PFSK-1 (cell line): ENCODE data around the gene OR51F2.

ENCODE experiments used
- FOXP2 ChIP-seq: optimal IDR thresholded peaks from 2 replicates; pipeline ENCODE3; 2011; ENCODE audit warnings: borderline replicate concordance, control low read depth, inconsistent platforms; ENCODE audit not compliant: insufficient read depth; ENCODE audit errors: extremely low read length, extremely low read depth
- POLR2AphosphoS5 ChIP-seq: IDR thresholded peaks from 2 replicates; pipeline ENCODE4 v1.6.1; 2012; ENCODE audit warnings: low read depth, mild to moderate bottlenecking, control low read depth, low read length, moderate library complexity
- REST ChIP-seq, 2 experiments: IDR thresholded peaks; 2 replicates each; pipeline versions ENCODE4 v1.6.1 to v1.8.0; 2011 to 2012; ENCODE audit warnings: low read depth in 2 of 2, low read length in 2 of 2, control low read depth in 1 of 2, inconsistent platforms in 1 of 2, mild to moderate bottlenecking in 1 of 2, moderate library complexity in 1 of 2; ENCODE audit not compliant: insufficient read depth in 1 of 2
- SIN3A ChIP-seq: IDR thresholded peaks from 2 replicates; pipeline ENCODE4 v1.6.1; 2012; ENCODE audit warnings: mild to moderate bottlenecking, low read length, moderate library complexity, borderline replicate concordance; ENCODE audit not compliant: insufficient read depth
- TAF1 ChIP-seq: IDR thresholded peaks from 2 replicates; pipeline ENCODE4 v1.6.1; 2012; ENCODE audit warnings: low read length, control low read depth, borderline replicate concordance; ENCODE audit not compliant: insufficient read depth

Gene OR51F2

GRCh38 chr11:4839851-4840549 is 18.9 kb downstream of the OR51F2 start:
- no peak for TF ChIP-seq FOXP2
- no peak for TF ChIP-seq SIN3A
- TF ChIP-seq TAF1, result no peak
- TF ChIP-seq REST (IDR thresholded peaks at IDR 0.05; ENCODE audit: insufficient read depth in 1 of 2, low read depth in 2 of 2, low read length in 2 of 2), result no peak
- no peak for TF ChIP-seq POLR2AphosphoS5

- TF ChIP-seq TAF1 (no peak), SIN3A (no peak), FOXP2 (no peak), POLR2AphosphoS5 (no peak), REST (IDR thresholded peaks at IDR 0.05; ENCODE audit: insufficient read depth in 1 of 2, low read depth in 2 of 2, low read length in 2 of 2) (no peak)
Observed at GRCh38 chr11:4848908-4849532, 27.9 kb downstream of the OR51F2 start, which contains the start of gene OR51S1. Gene OR51S1, minus strand, starts transcription at chr11:4849208. Its CDS starts 0 bp downstream, at chr11:4849208.

GRCh38 chr11:4851033-4851432 is 29.9 kb downstream of the OR51F2 start:
- no peak for TF ChIP-seq REST (IDR thresholded peaks at IDR 0.05; ENCODE audit: insufficient read depth in 1 of 2, low read depth in 2 of 2, low read length in 2 of 2)

DNA sequence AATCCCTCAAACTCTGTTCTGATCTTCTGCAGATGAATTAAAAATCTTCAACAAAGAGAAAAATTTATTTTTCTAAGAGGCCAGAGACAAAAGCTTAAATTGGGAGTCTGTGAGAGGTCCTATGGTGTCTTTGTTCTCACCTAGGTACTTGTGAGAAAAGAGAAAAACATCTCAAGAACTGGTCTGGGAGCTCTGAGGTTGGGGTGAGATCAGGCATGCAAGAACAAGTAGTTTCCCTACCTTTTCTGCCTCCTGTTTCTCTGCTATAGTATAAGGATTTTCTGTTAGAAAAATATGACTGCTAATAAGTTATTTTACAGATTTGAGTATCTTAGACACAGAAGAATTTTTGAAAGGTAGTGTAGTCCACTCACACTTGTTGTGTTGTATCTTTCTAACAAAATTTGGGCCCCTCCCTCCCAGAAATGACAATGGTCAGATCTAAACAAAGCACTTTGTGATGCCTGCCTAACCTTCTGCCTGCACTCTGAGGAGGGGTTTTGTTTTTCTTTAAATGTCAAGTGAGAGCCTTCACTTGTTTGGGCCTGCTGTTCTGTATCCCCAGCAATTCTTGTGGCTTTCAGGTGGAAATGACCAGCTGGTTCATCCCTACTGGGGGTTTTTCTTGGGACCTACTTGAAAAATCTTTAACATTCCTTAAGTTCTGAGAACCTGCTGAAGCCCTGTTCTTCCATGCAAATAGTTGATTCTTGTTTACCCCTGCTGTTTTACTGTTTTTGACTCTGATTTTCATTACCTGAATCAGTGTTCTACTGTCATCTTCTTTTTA is 41.5 kb downstream of the OR51F2 start:
- TF ChIP-seq REST (IDR thresholded peaks at IDR 0.05; ENCODE audit: insufficient read depth in 1 of 2, low read depth in 2 of 2, low read length in 2 of 2) (no peak), SIN3A (no peak), POLR2AphosphoS5 (no peak), TAF1 (no peak), FOXP2 (no peak)
